GM18498 (cell line): ENCODE results near the gene GPATCH11.

Experiments used
- ATAC-seq: cut with Tn5 transposase; IDR thresholded peaks from one replicate; pipeline ENCODE4 v1.9.1; 2021; ENCODE audit warnings: mild to moderate bottlenecking, moderate library complexity; ENCODE audit not compliant: unreplicated experiment

Gene GPATCH11

GRCh38 chr2:37083873-37084794 is at the start of gene GPATCH11, which contains the start of gene HEATR5B:
Gene GPATCH11, plus strand, starts transcription at chr2:37084518. Its CDS starts 3,864 bp downstream, at chr2:37088382.
Gene HEATR5B, minus strand, starts transcription at chr2:37084372. Its CDS starts 958 bp downstream, at chr2:37083414.
- ATAC-seq = peak; percentile 81

- ATAC-seq = no peak
These were observed 46.5 kb upstream of the GPATCH11 start for GRCh38 chr2:37037771-37038170.

GRCh38 chr2:37039580-37039979 is 44.7 kb upstream of the GPATCH11 start:
- no peak for ATAC-seq

GRCh38 chr2:37052600-37053332 is 31.6 kb upstream of the GPATCH11 start:
- no peak for ATAC-seq

GRCh38 chr2:37059841-37060240 is 24.5 kb upstream of the GPATCH11 start:
- no peak for ATAC-seq

- no peak for ATAC-seq
These were observed 23.9 kb upstream of the GPATCH11 start for GRCh38 chr2:37060446-37060845.

GRCh38 chr2:37061013-37061711 is 23.2 kb upstream of the GPATCH11 start:
- ATAC-seq = no peak

- no peak for ATAC-seq
These were observed 22.5 kb upstream of the GPATCH11 start for GRCh38 chr2:37061776-37062175.

- ATAC-seq = no peak
These were observed 15.6 kb upstream of the GPATCH11 start for GRCh38 chr2:37068686-37069085.

GRCh38 chr2:37070931-37071330 is 13.4 kb upstream of the GPATCH11 start:
- no peak for ATAC-seq

- ATAC-seq = no peak
These were observed 4.1 kb upstream of the GPATCH11 start for GRCh38 chr2:37080266-37080665.

GRCh38 chr2:37080689-37081088 is 3.6 kb upstream of the GPATCH11 start:
- ATAC-seq = no peak

GRCh38 chr2:37084797-37085196 is 479 bp downstream of the GPATCH11 start:
- ATAC-seq = no peak

GRCh38 chr2:37085731-37086147 is 1.4 kb downstream of the GPATCH11 start:
- no peak for ATAC-seq

- peak; percentile 88 for ATAC-seq
These were observed 5.7 kb downstream of the GPATCH11 start for GRCh38 chr2:37090019-37090477.

- peak; percentile 56 for ATAC-seq
These were observed 7.6 kb downstream of the GPATCH11 start for GRCh38 chr2:37091873-37092272.

- ATAC-seq = no peak
These were observed 12.2 kb downstream of the GPATCH11 start for GRCh38 chr2:37096568-37096967.

GRCh38 chr2:37098416-37099118 is 14.2 kb downstream of the GPATCH11 start:
- ATAC-seq = no peak

GRCh38 chr2:37100054-37100453 is 15.7 kb downstream of the GPATCH11 start:
- ATAC-seq = no peak

GRCh38 chr2:37102588-37102987 is 18.3 kb downstream of the GPATCH11 start:
- ATAC-seq = no peak
